IMR-90 (cell line): Measurements from ENCODE around the gene UCHL1. TPM values are rescaled to one million over a fixed set of nuclear protein-coding genes. Genes with fewer than 3 reads are reported as not detected.

Experiments used
- ATAC-seq: fragments of 200-7000 bp; cut with Tn5 transposase; 2 replicates; pipeline ENCODE4 v1.9.1; 2020; ENCODE audit warnings: low read depth, mild to moderate bottlenecking, moderate library complexity
- BruUV-seq: library from RNA; stranded (reverse); fragments of 400-500 nt; replicated peaks from 2 replicates; lab custom pipeline; 2021; lab: Mats Ljungman, UMichigan
- CTCF ChIA-PET: fragments of 300-600 bp; formaldehyde crosslinking; extraction: SDS; loops from one replicate; lab custom pipeline; 2021; ENCODE audit warnings: antibody characterized with exemption; lab: Yijun Ruan, JAX
- POLR2A ChIA-PET: fragments of 300-600 bp; sonication (Branson Sonifier 250); formaldehyde crosslinking; loops from one replicate; lab custom pipeline; 2022; ENCODE audit warnings: antibody characterized with exemption; ENCODE audit not compliant: unreplicated experiment; lab: Charles Lee
- DNase-seq: peaks from one replicate; pipeline ENCODE4 v3.0.0; 2013
- H2AFZ ChIP-seq: replicated peaks from 2 replicates; pipeline ENCODE3; 2013; ENCODE audit warnings: low read length, mild to moderate bottlenecking; ENCODE audit not compliant: poor library complexity
- H2AK5ac ChIP-seq: 2 replicates; pipeline ENCODE4 v1.6.1; 2013; ENCODE audit warnings: low read depth, low read length, inconsistent platforms
- H2AK9ac ChIP-seq: replicated peaks from 2 replicates; pipeline ENCODE3; 2013; ENCODE audit warnings: mild to moderate bottlenecking, low read depth, low read length, moderate library complexity; ENCODE audit not compliant: poor library complexity
- H2BK120ac ChIP-seq: 2 replicates; pipeline ENCODE4 v1.6.1; 2013; ENCODE audit warnings: low read depth, low read length, inconsistent platforms
- H2BK15ac ChIP-seq: 3 replicates; pipeline ENCODE4 v1.6.1; 2013; ENCODE audit warnings: low read depth, low read length, inconsistent platforms
- H2BK20ac ChIP-seq: 2 replicates; pipeline ENCODE4 v1.6.1; 2013; ENCODE audit warnings: low read depth, mild to moderate bottlenecking, inconsistent platforms, low read length, moderate library complexity
- H2BK5ac ChIP-seq: 2 replicates; pipeline ENCODE4 v1.6.1; 2013; ENCODE audit warnings: mild to moderate bottlenecking, low read depth, low read length, inconsistent platforms; ENCODE audit not compliant: poor library complexity, severe bottlenecking
- H3K14ac ChIP-seq: replicated peaks from 2 replicates; pipeline ENCODE4 v1.6.1; 2013; ENCODE audit warnings: low read depth, low read length, inconsistent platforms
- H3K18ac ChIP-seq: 2 replicates; pipeline ENCODE4 v1.6.1; 2013; ENCODE audit warnings: low read depth, low read length, control low read depth
- H3K23ac ChIP-seq: 2 replicates; pipeline ENCODE4 v1.6.1; 2013; ENCODE audit warnings: low read depth, low read length, inconsistent platforms
- H3K27ac ChIP-seq: 2 replicates; pipeline ENCODE4 v1.5.1; 2013; ENCODE audit warnings: mild to moderate bottlenecking, control low read depth, low read length; ENCODE audit not compliant: insufficient read depth
- H3K27me3 ChIP-seq: 2 replicates; pipeline ENCODE4 v1.6.1; 2013; ENCODE audit warnings: low read length; ENCODE audit not compliant: control insufficient read depth, insufficient read depth
- H3K36me3 ChIP-seq: 2 replicates; pipeline ENCODE4 v1.6.1; 2013; ENCODE audit warnings: low read length, mixed read lengths; ENCODE audit not compliant: control insufficient read depth, insufficient read depth
- H3K4ac ChIP-seq: 2 replicates; pipeline ENCODE4 v1.6.1; 2013; ENCODE audit warnings: low read depth, low read length, inconsistent platforms
- H3K4me1 ChIP-seq: 2 replicates; pipeline ENCODE4 v1.6.1; 2013; ENCODE audit warnings: low read length, mixed read lengths; ENCODE audit not compliant: control insufficient read depth, insufficient read depth
- H3K4me2 ChIP-seq: 2 replicates; pipeline ENCODE4 v1.6.1; 2013; ENCODE audit warnings: low read depth, mild to moderate bottlenecking, control low read depth, low read length, moderate library complexity
- H3K4me3 ChIP-seq: 2 replicates; pipeline ENCODE4 v1.5.1; 2013; ENCODE audit warnings: low read depth, mild to moderate bottlenecking, control low read depth, low read length, moderate library complexity; ENCODE audit not compliant: insufficient read depth
- H3K56ac ChIP-seq: 2 replicates; pipeline ENCODE4 v1.6.1; 2013; ENCODE audit warnings: low read length, inconsistent platforms; ENCODE audit not compliant: insufficient read depth; ENCODE audit errors: extremely low read depth
- H3K79me1 ChIP-seq, 2 experiments: 2 replicates each; pipeline ENCODE4 v1.6.1; 2013; ENCODE audit warnings: low read length in 2 of 2, inconsistent platforms in 1 of 2, low read depth in 1 of 2
- H3K9ac ChIP-seq: 2 replicates; pipeline ENCODE4 v1.6.1; 2013; ENCODE audit warnings: low read depth, low read length, control low read depth
- H3K9me1 ChIP-seq: 2 replicates; pipeline ENCODE4 v1.6.1; 2013; ENCODE audit warnings: low read length, inconsistent platforms; ENCODE audit not compliant: insufficient read depth
- H3K9me3 ChIP-seq: 2 replicates; pipeline ENCODE4 v1.6.1; 2013; ENCODE audit warnings: low read length; ENCODE audit not compliant: control insufficient read depth, insufficient read depth
- H4K20me1 ChIP-seq: 2 replicates; pipeline ENCODE4 v1.6.1; 2013; ENCODE audit warnings: low read length, inconsistent platforms; ENCODE audit not compliant: insufficient read depth
- H4K5ac ChIP-seq: 2 replicates; pipeline ENCODE4 v1.6.1; 2013; ENCODE audit warnings: mild to moderate bottlenecking, low read depth, low read length, control low read depth
- H4K8ac ChIP-seq, 2 experiments: 2 replicates each; pipeline ENCODE4 v1.6.1; 2013; ENCODE audit warnings: low read depth in 2 of 2, low read length in 2 of 2, control low read depth in 1 of 2, inconsistent platforms in 1 of 2
- H4K91ac ChIP-seq: 2 replicates; pipeline ENCODE4 v1.6.1; 2013; ENCODE audit warnings: low read depth, low read length, inconsistent platforms; ENCODE audit not compliant: insufficient read depth
- BHLHE40 ChIP-seq: fragments of 150-350 bp; IDR thresholded peaks from 2 replicates; pipeline ENCODE4 v1.6.1; 2016; ENCODE audit warnings: mild to moderate bottlenecking, low read depth, low read length
- CEBPB ChIP-seq: IDR thresholded peaks from 2 replicates; pipeline ENCODE4 v1.6.1; 2012; ENCODE audit warnings: low read depth, low read length, improper control_type of control experiment
- CTCF ChIP-seq: conservative IDR thresholded peaks from 2 replicates; pipeline ENCODE4 v1.5.1; 2012; ENCODE audit warnings: mild to moderate bottlenecking, low read depth, low read length, improper control_type of control experiment
- MXI1 ChIP-seq: IDR thresholded peaks from 2 replicates; pipeline ENCODE4 v1.6.1; 2012; ENCODE audit warnings: low read depth, mild to moderate bottlenecking, low read length, moderate library complexity, borderline replicate concordance
- RAD21 ChIP-seq: IDR thresholded peaks from 2 replicates; pipeline ENCODE4 v1.6.1; 2012; ENCODE audit warnings: low read length, improper control_type of control experiment
- SMC3 ChIP-seq: fragments of 150-350 bp; IDR thresholded peaks from 2 replicates; pipeline ENCODE4 v1.6.1; 2016; ENCODE audit warnings: low read depth, mild to moderate bottlenecking, antibody characterized with exemption, low read length, moderate library complexity
- WGBS, 2 experiments: methylation state at CpG; one replicate each; pipeline versions ENCODE4 v1.1.5 to v1.1.7; 2013; ENCODE audit warnings: missing lambda C conversion rate in 2 of 2; ENCODE audit not compliant: insufficient read length in 1 of 2; ENCODE audit errors: extremely low coverage in 2 of 2; 5-methylcytosine and 5-hydroxymethylcytosine counted together
- dilution Hi-C: fragments of 300-500 bp; cut with HindIII; formaldehyde crosslinking; loops from one replicate; pipeline ENCODE4 v1.14.3; 2018; ENCODE audit warnings: low sequenced_read_pairs; ENCODE audit not compliant: unreplicated experiment
- in situ Hi-C: fragments of 300-500 bp; cut with MboI; formaldehyde crosslinking; loops from 3 replicates; pipeline ENCODE4 v1.14.3; 2019; ENCODE audit warnings: low sequenced_read_pairs, inconsistent platforms, mixed read lengths
- intact Hi-C: fragments of 100-400 bp; cut with micrococcal nuclease; formaldehyde crosslinking; loops from 2 replicates; pipeline ENCODE4 v1.10.0; 2022
- polyA plus RNA-seq, 3 experiments: library from polyadenylated mRNA; depleted of rRNA; stranded (reverse); fragments of >200 nt; gene quantifications; 2 replicates each; pipeline ENCODE4 v1.2.3, GENCODE V29; 2012; ENCODE audit warnings: low replicate concordance in 1 of 3
- total RNA-seq: library from RNA; depleted of rRNA; stranded (reverse); fragments of >200 nt; gene quantifications from 2 replicates; pipeline ENCODE4 v1.2.3, GENCODE V29; 2012

Gene UCHL1
- total and polyA plus RNA-seq, 2 of the 4 experiments (the other 2 are of a cell fraction): 972 to 2,118 TPM

DNA sequence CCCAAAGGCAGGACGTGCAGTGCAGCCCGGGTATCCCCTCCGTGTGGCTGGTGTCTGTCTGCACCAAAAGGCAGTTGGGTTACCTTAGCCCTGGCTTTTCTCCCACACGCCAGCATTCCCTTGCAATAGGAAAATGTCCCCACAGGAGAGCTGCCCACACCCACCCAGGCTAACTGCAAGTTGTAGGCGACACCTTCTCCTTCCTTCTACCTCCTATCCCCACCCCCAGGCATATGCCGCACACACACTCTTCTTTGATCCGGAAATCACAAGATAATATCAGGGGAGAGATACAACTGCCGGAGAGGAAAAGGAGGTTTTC is 41.9 kb upstream of the UCHL1 start:
- H2BK5ac ChIP-seq: no peak overlapping the region
- H4K91ac ChIP-seq: peak overlapping the region; percentile 75; the same call in 1 of the 2 replicates
- H2BK15ac ChIP-seq: 0 out of 3 replicates have a peak overlapping the region, but pooled peaks have one; percentile 60
- no peak for ATAC-seq
- peak overlapping the region; percentile 81; the same call in 1 of the 2 replicates for H2BK120ac ChIP-seq
- H3K4me1 ChIP-seq: peaks cover 2% of the 10 kb centered on the region; the same call in 1 of the 2 replicates
- no peak for DNase-seq
- H3K56ac ChIP-seq: no peak overlapping the region
- no peaks in the 10 kb centered on the region for H3K27me3 ChIP-seq
- peaks cover 8 to 22% of the 10 kb centered on the region in 2 experiments for H3K79me1 ChIP-seq
- ChIA-PET CTCF (interaction anchor here (0.9 to 1.5 kb wide), 8 partner anchors 46 to 290 kb away, joined by 3 to 5 read pairs (median 4); no protein-coding TSS in a partner anchor), POLR2A (interaction anchor here (0.5 kb wide), 1 partner anchor 254 kb away, joined by 4 read pairs; no protein-coding TSS in a partner anchor)
- no peaks in the 10 kb centered on the region for H3K36me3 ChIP-seq
- dilution Hi-C loops: no loop called here
- peak overlapping the region in 1 of 2 experiments; percentile 72; a peak in 1 of 4 replicates for H4K8ac ChIP-seq
- H3K4me3 ChIP-seq: no peak overlapping the region
- H2BK20ac ChIP-seq: peak overlapping the region; percentile 50
- H4K5ac ChIP-seq: no peak overlapping the region
- H3K14ac ChIP-seq: peak overlapping the region; percentile 62; the same call in 1 of the 2 replicates
- 15% methylated on average over 3 of the region's 8 CpGs; no CpG with 5 or more reads in 1 of the 2 experiments for WGBS, 2 experiments
- H2AK5ac ChIP-seq: peak overlapping the region; percentile 77; the same call in 1 of the 2 replicates
- no TSS peak for BruUV-seq
- H4K20me1 ChIP-seq: no peaks in the 10 kb centered on the region
- H3K18ac ChIP-seq: no peak overlapping the region
- no peak for TF ChIP-seq CEBPB
- TF ChIP-seq SMC3: no peak
- TF ChIP-seq BHLHE40: no peak
- no peak for TF ChIP-seq MXI1
- no peak for TF ChIP-seq CTCF
- no peak for TF ChIP-seq RAD21
- H2AFZ ChIP-seq: peak overlapping the region; percentile 89
- no peak overlapping the region for H3K27ac ChIP-seq
- no peaks in the 10 kb centered on the region; the same call in 1 of the 2 replicates for H3K9me1 ChIP-seq
- H3K9me3 ChIP-seq: no peaks in the 10 kb centered on the region
- intact Hi-C loops: loop anchor here (1.0 to 5.0 kb wide), 5 partner anchors 38 to 287 kb away; no protein-coding TSS in a partner anchor
- H3K9ac ChIP-seq: no peak overlapping the region
- H3K4ac ChIP-seq: peak overlapping the region; percentile 69; the same call in 1 of the 2 replicates
- in situ Hi-C loops: loop anchor here (5.0 kb wide), 2 partner anchors 237 to 292 kb away; no protein-coding TSS in a partner anchor
- peak overlapping the region; percentile 85 for H2AK9ac ChIP-seq
- 0 out of 2 replicates have a peak overlapping the region, but pooled peaks have one; percentile 27 for H3K4me2 ChIP-seq
- peak overlapping the region; percentile 80; the same call in 1 of the 2 replicates for H3K23ac ChIP-seq
